Fibroblast of pulmonary artery (primary cell): ENCODE results near the gene SPATS1.

Source experiments
- DNase-seq: peaks from one replicate; pipeline ENCODE4 v3.0.0-alpha.2; 2010; ENCODE audit warnings: low read depth
- H3K4me3 ChIP-seq: replicated peaks from 2 replicates; pipeline ENCODE4 v1.5.1; 2011; ENCODE audit warnings: low read depth, mild to moderate bottlenecking, control low read depth, low read length, moderate library complexity
- TF ChIP-seq, protein P1 (sequence below): IDR thresholded peaks from 2 replicates; pipeline ENCODE4 v1.5.1; 2011; ENCODE audit warnings: mild to moderate bottlenecking, control low read depth, low read length, inconsistent platforms; ENCODE audit errors: missing control alignments

The SPATS1 gene

DNA sequence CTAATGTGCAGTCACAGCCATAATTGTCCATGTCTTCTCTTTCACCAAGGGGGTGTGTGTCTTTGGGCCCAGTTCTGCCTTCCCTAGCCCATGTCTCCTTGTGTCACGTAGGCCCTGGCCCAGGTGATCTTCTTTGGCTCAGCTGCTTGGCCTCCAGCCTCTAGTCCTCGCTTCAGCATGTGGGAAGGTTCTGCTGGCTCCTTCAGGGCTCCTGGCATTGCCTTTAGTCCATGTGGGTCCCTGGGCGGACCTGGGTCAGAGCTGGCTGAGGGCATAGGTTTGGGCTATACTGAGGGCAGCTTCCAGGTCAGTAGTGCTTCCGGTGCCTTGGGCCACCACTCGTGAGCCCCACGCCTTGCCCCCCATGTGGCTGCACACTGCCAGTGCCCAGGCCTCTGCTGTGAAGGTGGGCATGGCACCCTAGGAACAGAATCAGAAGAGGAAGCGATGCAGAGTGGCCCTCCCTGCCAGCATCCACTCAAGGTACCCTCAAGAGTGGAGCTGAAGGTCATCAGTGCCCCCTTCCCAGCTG, 42.1 kb upstream of the SPATS1 start:
- no peak overlapping the region for H3K4me3 ChIP-seq
- TF ChIP-seq, protein P1, sequence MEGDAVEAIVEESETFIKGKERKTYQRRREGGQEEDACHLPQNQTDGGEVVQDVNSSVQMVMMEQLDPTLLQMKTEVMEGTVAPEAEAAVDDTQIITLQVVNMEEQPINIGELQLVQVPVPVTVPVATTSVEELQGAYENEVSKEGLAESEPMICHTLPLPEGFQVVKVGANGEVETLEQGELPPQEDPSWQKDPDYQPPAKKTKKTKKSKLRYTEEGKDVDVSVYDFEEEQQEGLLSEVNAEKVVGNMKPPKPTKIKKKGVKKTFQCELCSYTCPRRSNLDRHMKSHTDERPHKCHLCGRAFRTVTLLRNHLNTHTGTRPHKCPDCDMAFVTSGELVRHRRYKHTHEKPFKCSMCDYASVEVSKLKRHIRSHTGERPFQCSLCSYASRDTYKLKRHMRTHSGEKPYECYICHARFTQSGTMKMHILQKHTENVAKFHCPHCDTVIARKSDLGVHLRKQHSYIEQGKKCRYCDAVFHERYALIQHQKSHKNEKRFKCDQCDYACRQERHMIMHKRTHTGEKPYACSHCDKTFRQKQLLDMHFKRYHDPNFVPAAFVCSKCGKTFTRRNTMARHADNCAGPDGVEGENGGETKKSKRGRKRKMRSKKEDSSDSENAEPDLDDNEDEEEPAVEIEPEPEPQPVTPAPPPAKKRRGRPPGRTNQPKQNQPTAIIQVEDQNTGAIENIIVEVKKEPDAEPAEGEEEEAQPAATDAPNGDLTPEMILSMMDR = no peak
- no peak for DNase-seq

DNA sequence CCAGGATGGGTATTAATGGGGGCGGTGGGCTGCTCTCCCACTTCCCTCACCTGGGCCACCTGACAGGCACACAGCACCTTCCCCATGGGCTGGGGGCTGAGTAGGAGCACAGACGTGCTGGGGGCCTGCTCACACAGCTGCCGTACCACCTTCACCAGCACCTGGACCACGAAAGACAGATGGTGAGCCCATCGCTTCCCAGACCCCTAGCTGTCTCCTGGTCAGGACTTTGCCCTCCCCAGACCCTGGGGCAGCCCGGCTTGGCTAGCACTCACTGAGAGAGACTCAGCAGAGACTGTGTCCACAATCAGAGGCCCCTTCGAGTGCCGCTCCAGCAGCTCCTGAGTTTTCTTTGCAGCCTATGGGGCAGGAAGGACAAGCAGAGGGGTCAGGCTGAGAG, 41.3 kb upstream of the SPATS1 start:
- no peak for DNase-seq
- no peak overlapping the region for H3K4me3 ChIP-seq
- TF ChIP-seq, protein P1 = no peak

GRCh38 chr6:44301782-44302564, 40.5 kb upstream of the SPATS1 start:
- no peak overlapping the region for H3K4me3 ChIP-seq
- TF ChIP-seq, protein P1 = no peak
- DNase-seq = no peak

- DNase-seq = no peak
- H3K4me3 ChIP-seq = no peak overlapping the region
- TF ChIP-seq, protein P1 = no peak
These were observed 39.6 kb upstream of the SPATS1 start for GRCh38 chr6:44302856-44303255.

GRCh38 chr6:44303842-44304241, 38.6 kb upstream of the SPATS1 start:
- TF ChIP-seq, protein P1 = no peak
- no peak for DNase-seq
- H3K4me3 ChIP-seq = no peak overlapping the region

GRCh38 chr6:44304282-44305199, 37.9 kb upstream of the SPATS1 start:
- TF ChIP-seq, protein P1 = peak; percentile 76
- DNase-seq = peak; percentile 52
- no peak overlapping the region for H3K4me3 ChIP-seq
